GM21526 (cell line): ENCODE measurements around the gene CYP1B1.
"Not testable (repeated sequence)": the region's sequence is repeated elsewhere in the genome, so short reads cannot be mapped to it uniquely, and the experiment has no call there.

ENCODE experiments used
- ATAC-seq: cut with Tn5 transposase; IDR thresholded peaks from one replicate; pipeline ENCODE4 v1.9.1; 2021; ENCODE audit warnings: moderate library complexity; ENCODE audit not compliant: unreplicated experiment, low FRiP score

Gene CYP1B1

DNA sequence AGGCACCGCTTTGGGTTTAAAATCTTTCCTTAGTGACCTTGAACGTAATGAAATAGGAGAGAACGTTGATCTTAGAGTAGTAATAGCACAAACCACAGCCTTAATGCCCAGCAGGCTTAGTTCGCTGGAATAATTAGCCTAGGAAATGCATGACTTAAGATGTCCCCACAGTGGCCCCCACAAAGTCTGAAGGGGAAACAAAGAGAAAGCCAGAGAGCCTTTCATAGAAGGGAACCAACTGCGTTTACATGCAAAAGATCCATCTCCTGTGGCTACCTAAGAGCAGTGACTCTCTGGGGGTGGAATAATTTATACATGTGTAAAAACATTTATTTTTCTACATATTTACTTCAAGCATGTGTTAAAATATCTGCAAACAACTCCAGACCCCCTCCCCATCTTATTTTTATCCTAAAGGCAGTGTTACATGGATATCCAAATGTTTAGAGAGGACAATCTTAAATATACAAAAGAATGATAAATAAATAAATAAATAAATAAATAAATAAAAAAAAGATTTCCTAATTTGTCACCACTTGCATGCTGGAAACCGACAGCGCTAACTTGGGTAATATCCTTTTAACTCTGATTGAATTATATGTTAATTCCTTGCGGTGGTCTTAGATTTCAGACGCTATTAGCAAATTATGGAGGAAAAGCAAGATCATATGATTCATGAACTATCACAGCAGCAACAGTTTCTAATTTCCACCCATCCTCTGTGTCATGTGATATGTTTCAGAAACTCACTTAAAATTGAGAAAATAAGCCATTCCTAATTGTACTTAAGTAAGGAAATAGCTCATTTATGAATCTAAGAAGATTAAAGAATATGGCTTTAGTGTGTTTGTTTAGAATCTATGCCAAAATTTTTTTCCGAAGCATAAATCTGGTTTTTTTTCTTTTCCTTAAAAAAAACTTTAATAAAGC is 23.4 kb upstream of the CYP1B1 start:
- ATAC-seq = no peak

- ATAC-seq = no peak
Measured at GRCh38 chr2:38098421-38099098, 22.6 kb upstream of the CYP1B1 start.

DNA sequence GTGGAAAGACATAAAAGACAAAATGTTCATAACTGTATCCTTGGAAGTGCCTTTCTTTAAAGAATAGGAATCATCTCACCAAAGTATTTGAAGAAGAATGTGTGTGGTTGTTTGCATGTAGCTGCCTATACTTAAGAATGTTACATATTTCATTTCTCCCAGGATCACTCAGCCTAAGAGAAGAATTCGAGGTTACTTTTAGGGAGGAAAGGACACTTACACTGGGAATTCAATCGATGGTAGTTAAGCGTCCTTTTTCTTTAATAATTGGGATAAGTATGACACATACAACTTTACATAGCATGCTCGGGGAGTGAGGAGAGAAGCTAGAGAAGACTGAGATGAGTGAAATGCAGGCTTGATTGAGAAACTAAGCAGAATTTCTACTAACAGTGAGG is 22.0 kb upstream of the CYP1B1 start:
- no peak for ATAC-seq

- ATAC-seq = no peak
Measured at GRCh38 chr2:38097258-38097987, 21.5 kb upstream of the CYP1B1 start.

- ATAC-seq = no peak
Measured at GRCh38 chr2:38095996-38096861, 20.3 kb upstream of the CYP1B1 start.

DNA sequence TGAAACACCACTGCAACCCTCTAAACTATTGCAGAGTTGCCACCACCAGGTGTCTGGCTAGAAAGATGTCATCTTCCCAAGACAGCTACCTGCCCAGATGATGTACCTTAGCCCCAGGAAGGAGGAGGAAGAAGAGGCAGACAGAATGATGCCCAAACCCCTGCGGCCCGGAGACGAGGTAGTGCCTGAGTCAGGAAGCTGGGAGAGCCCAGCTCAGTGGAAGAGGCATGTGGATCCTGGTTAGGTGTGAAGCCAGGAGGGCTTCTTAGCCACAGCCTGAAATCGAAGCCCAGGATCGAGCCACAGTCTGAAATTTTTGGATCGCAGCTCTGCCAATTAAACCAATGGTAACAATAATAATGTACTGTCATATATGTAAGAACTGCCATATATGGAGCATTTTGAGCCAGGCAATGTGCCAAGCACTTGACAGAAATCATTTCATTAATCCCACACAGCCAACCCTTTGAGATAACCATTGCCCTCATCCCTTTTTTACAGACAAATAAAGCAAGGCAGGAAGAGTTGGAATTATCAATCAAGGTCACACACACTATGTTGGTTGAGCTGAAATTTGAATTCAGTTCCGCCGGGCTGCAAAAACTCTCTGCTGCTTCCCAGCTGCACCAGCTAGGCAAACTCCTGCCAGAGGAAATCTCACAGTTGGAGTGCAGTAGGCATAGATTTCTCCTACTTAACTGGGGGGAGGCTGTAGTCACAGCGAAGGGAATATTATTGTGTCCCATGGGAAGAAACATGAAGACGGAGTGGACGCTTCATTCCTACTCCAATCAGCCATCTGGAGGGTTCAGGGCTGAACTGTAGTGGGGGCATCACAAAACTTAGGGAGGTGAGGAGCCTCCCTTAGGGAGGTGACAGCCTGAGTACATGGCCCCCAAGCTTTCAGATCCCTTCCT is 19.4 kb upstream of the CYP1B1 start:
- ATAC-seq = no peak

- no peak for ATAC-seq
Measured at GRCh38 chr2:38093527-38094165, 17.7 kb upstream of the CYP1B1 start.

DNA sequence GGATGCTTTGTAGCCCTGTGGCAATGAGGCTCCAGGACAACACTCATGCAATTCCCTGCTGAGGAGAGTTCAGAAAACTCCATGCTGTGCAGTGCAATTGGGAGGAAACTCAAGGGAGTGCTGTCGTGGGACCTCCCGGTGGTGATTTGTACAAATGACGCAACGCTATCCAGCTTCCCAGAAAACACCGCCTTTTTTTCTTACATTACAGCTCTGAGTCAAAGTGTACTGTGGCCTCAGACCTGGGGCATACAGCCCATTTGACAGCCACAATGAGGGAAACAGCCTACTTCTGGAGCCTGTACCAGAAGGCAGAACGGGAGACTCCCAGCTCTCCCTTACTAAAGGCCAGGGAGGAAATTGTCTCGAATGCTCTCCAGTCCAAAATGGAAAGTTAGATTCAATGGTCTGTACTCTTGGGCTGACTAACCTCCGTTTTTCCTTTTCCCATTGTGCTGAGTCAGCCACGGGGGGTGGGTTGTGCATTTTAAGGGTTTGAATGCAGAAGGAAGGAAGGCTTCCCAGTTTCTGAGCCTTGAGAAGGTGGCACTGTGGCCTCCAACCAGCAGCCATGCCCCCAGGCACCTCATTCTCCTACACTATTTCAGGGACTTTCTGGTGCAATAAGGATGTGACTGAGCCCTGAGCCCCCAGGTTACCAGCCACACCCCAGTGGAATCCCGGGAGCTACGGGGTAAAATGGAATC is 16.4 kb upstream of the CYP1B1 start:
- no peak for ATAC-seq

GRCh38 chr2:38091760-38092159 is 15.8 kb upstream of the CYP1B1 start:
- ATAC-seq = no peak

- no peak for ATAC-seq
Measured at GRCh38 chr2:38090928-38091327, 15.0 kb upstream of the CYP1B1 start.

DNA sequence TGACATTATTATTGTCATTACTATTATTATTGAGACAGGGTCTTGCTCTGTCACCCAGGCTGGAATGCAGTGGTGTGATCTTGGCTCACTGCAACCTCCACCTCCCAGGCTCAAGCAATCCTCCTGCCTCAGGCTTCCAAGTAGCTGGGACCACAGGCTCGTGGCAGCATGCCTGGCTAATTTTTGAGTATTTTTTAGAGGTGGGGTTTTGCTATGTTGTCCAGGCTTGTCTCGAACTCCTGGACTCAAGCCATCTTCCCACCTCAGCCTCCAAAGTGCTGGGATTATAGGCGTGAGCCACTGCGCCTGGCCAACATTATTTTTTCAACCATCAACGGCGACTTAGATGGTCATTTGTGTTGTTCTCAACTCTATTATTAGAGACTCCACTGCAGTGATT is 14.3 kb upstream of the CYP1B1 start:
- not testable (repeated sequence) for ATAC-seq

DNA sequence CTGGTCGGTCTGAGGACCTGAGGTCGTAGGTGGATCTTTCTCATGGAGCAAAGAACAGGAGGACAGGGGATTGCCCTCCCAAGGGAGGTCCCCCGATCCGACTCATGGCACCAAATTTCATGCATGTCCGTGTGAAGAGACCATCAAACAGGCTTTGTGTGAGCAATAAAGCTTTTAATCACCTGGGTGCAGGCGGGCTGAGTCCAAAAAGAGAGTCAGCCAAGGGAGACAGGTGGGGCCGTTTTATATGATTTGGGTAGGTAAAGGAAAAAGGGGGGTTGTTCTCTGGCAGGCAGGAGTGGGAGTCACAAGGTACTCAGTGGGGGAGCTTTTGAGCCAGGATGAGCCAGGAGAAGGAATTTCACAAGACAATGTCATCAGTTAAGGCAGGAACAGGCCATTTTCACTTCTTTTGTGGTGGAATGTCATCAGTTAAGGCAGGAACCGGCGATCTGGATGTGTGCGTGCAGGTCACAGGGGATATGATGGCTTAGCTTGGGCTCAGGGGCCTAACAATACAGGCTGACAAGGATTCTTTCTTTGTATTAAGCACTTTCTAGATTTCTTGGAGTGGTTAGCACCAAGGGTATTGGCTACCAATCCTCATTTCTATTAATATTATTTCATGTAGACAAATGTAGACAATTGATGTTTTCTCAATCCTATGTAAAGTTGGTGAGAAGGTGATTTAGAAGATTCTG is 10.2 kb upstream of the CYP1B1 start:
- ATAC-seq = not testable (repeated sequence)

DNA sequence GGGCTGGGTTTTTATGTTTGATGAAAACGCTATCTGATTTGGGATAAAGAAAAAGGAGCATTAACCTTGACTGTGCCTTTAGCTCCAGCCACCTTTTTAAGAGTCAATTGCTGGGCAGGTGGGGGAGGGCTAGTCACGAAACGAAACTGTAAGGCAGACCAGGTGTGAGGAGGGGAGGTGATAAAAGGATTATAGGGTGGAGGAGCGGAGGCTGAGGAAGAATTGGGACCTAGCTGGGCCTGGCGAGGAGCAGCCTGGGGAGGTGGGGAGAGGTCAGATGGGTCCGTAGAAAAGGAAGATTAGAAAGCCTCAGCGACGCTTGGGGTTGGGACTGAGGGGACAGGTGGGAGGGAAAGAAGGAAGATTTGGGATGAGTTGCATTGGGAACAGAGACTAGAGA is 8.6 kb upstream of the CYP1B1 start:
- not testable (repeated sequence) for ATAC-seq

DNA sequence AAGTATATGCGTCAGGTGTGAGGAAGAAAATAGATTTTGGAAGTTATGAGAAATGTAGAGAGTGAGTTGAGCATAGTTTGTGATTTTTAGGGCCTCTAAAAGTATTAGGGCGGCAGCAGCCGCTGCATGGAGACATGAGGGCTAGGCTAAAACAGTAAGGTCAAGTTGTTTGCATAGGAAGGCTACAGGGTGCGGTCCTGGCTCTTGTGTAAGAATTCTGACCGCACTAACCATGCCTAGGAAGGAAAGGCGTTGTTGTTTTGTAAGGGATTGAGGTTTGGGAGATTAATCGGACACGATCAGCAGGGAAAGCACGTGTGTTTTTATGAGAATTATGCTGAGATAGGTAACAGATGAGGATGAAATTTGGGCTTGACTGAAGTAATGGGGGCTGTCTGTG is 6.8 kb upstream of the CYP1B1 start:
- not testable (repeated sequence) for ATAC-seq

- ATAC-seq = no peak
Measured at GRCh38 chr2:38080346-38080745, 4.4 kb upstream of the CYP1B1 start.

DNA sequence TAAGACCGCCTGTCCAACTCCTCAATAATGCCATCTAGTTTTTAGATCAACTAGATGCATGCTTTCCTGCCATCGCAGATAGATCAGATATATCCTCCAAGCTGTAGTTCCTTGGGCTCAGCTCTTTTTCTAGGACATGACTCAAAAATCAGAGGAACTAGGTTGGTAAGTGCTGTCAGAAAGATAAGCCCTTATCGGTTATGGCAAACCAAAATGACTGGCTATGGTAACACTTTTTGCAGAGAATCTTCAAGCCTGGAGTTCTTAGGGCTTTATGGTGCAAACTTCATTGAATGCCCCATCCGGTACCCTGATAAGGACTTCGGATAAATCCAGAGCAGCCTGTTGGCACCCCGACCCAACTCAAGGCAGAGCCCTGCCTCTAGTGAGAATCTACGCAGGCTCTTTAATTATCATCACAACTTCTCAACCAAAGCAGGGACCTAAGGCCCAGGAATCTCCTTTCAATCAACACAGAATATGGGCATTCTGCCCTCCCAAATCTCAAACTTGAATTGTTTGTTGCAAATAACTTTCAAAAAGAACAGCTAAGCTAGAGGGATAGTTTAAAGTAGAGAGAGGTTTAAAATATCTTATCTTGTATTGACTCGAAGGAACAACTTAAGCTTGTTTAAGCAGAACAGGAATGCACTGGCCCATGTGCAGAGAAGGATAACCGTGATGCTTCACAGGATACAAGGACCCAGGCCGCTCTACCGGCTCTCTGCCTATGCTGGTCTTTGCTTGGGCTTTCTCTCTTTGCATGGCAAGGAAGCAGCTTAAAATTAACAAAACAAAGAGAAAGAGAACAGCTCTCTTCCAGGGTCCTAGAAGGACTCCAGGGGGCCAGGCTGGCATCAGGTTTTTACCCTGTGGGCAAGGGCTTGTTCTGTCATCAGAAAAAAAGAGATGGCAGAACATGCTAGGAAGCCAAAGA is 3.4 kb upstream of the CYP1B1 start:
- no peak for ATAC-seq

GRCh38 chr2:38077431-38077769 is 1.4 kb upstream of the CYP1B1 start:
- ATAC-seq = no peak
